ENCODE data around the gene ANKLE2.

ANKLE2 gene

GRCh38 chr12:132775502-132776229 lies 14.0 kb upstream of the ANKLE2 start:
- TF ChIP-seq SIN3A (IDR thresholded peaks at IDR 0.05; ENCODE audit: borderline replicate concordance, insufficient read depth, low read length) (no peak), FOXP2 (optimal IDR thresholded peaks at IDR 0.05; ENCODE audit: borderline replicate concordance, extremely low read depth, extremely low read length, insufficient read depth) (no peak), POLR2AphosphoS5 (IDR thresholded peaks at IDR 0.05; ENCODE audit: low read depth, low read length) (no peak), TAF1 (IDR thresholded peaks at IDR 0.05; ENCODE audit: borderline replicate concordance, insufficient read depth, low read length) (no peak)

DNA sequence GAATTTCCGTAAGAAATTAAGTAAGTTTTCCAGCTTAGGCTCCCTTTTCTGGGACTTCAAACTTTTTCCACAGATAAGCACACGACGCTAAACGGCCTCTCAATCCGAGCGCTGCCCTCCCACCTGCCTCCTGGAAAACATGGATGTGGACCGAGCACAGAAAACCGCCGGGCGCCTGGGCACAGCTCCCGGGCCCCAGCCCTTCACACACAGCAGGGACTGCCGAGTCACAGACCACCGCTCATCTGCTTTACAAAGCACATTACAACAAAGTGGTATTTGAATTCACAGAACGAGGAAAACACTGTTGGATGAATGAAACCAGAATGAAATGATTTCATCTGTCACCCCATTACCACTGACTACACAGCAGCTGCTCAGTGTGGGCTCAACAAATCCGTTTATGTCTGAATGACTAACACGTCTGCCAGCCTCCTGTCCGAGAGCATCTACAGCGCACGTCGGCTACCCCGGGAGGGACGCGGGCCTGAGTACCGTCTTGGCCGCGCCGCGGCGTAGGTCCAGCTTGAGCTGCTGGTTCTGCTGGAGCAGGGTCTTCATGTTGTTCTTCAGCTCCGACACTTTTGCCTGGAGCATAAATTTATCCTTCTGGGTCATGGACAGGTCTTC lies 13.1 kb upstream of the ANKLE2 start:
- TF ChIP-seq POLR2AphosphoS5 (IDR thresholded peaks at IDR 0.05; ENCODE audit: low read depth, low read length) (no peak), TAF1 (IDR thresholded peaks at IDR 0.05; ENCODE audit: borderline replicate concordance, insufficient read depth, low read length) (no peak), SIN3A (IDR thresholded peaks at IDR 0.05; ENCODE audit: borderline replicate concordance, insufficient read depth, low read length) (no peak), FOXP2 (optimal IDR thresholded peaks at IDR 0.05; ENCODE audit: borderline replicate concordance, extremely low read depth, extremely low read length, insufficient read depth) (no peak)
- TF ChIP-seq, protein P1, sequence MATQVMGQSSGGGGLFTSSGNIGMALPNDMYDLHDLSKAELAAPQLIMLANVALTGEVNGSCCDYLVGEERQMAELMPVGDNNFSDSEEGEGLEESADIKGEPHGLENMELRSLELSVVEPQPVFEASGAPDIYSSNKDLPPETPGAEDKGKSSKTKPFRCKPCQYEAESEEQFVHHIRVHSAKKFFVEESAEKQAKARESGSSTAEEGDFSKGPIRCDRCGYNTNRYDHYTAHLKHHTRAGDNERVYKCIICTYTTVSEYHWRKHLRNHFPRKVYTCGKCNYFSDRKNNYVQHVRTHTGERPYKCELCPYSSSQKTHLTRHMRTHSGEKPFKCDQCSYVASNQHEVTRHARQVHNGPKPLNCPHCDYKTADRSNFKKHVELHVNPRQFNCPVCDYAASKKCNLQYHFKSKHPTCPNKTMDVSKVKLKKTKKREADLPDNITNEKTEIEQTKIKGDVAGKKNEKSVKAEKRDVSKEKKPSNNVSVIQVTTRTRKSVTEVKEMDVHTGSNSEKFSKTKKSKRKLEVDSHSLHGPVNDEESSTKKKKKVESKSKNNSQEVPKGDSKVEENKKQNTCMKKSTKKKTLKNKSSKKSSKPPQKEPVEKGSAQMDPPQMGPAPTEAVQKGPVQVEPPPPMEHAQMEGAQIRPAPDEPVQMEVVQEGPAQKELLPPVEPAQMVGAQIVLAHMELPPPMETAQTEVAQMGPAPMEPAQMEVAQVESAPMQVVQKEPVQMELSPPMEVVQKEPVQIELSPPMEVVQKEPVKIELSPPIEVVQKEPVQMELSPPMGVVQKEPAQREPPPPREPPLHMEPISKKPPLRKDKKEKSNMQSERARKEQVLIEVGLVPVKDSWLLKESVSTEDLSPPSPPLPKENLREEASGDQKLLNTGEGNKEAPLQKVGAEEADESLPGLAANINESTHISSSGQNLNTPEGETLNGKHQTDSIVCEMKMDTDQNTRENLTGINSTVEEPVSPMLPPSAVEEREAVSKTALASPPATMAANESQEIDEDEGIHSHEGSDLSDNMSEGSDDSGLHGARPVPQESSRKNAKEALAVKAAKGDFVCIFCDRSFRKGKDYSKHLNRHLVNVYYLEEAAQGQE (IDR thresholded peaks at IDR 0.05; ENCODE audit: insufficient read depth in 1 of 2, low read depth in 2 of 2, low read length in 2 of 2), result no peak

GRCh38 chr12:132774159-132774558 lies 12.5 kb upstream of the ANKLE2 start:
- TF ChIP-seq SIN3A (IDR thresholded peaks at IDR 0.05; ENCODE audit: borderline replicate concordance, insufficient read depth, low read length), result no peak
- no peak for TF ChIP-seq TAF1 (IDR thresholded peaks at IDR 0.05; ENCODE audit: borderline replicate concordance, insufficient read depth, low read length)
- no peak for TF ChIP-seq FOXP2 (optimal IDR thresholded peaks at IDR 0.05; ENCODE audit: borderline replicate concordance, extremely low read depth, extremely low read length, insufficient read depth)
- TF ChIP-seq, protein P1 (IDR thresholded peaks at IDR 0.05; ENCODE audit: insufficient read depth in 1 of 2, low read depth in 2 of 2, low read length in 2 of 2), result no peak
- no peak for TF ChIP-seq POLR2AphosphoS5 (IDR thresholded peaks at IDR 0.05; ENCODE audit: low read depth, low read length)

- TF ChIP-seq, protein P1 (IDR thresholded peaks at IDR 0.05; ENCODE audit: insufficient read depth in 1 of 2, low read depth in 2 of 2, low read length in 2 of 2), result no peak
- TF ChIP-seq SIN3A (IDR thresholded peaks at IDR 0.05; ENCODE audit: borderline replicate concordance, insufficient read depth, low read length), result no peak
Measured at GRCh38 chr12:132773077-132773955, 11.7 kb upstream of the ANKLE2 start.

- TF ChIP-seq POLR2AphosphoS5 (IDR thresholded peaks at IDR 0.05; ENCODE audit: low read depth, low read length), result no peak
- TF ChIP-seq, protein P1 (IDR thresholded peaks at IDR 0.05; ENCODE audit: insufficient read depth in 1 of 2, low read depth in 2 of 2, low read length in 2 of 2), result no peak
- TF ChIP-seq TAF1 (IDR thresholded peaks at IDR 0.05; ENCODE audit: borderline replicate concordance, insufficient read depth, low read length), result no peak
- TF ChIP-seq FOXP2 (optimal IDR thresholded peaks at IDR 0.05; ENCODE audit: borderline replicate concordance, extremely low read depth, extremely low read length, insufficient read depth), result no peak
- no peak for TF ChIP-seq SIN3A (IDR thresholded peaks at IDR 0.05; ENCODE audit: borderline replicate concordance, insufficient read depth, low read length)
Measured at GRCh38 chr12:132772606-132773005, 11.0 kb upstream of the ANKLE2 start.

Data from PFSK-1 (cell line).